H1 (cell line): Measurements from ENCODE around the gene ZNF830. TPM values are rescaled to one million over a fixed set of nuclear protein-coding genes. Genes with fewer than 3 reads are reported as not detected.
A peak's percentile ranks its signal among the peaks of the same experiment; 100 is the strongest.

Source experiments
- CTCF ChIA-PET: fragments of 300-600 bp; sonication (Branson Sonifier 250); formaldehyde crosslinking; loops from one replicate; lab custom pipeline; 2021; ENCODE audit not compliant: partially characterized antibody; lab: Charles Lee
- POLR2A ChIA-PET: fragments of 300-600 bp; sonication (Branson Sonifier 250); formaldehyde crosslinking; loops from one replicate; lab custom pipeline; 2021; ENCODE audit warnings: inconsistent platforms; ENCODE audit not compliant: partially characterized antibody; lab: Charles Lee
- DNase-seq, 2 experiments: peaks; one replicate each; pipeline versions ENCODE4 v3.0.0 to v3.0.0-alpha.2; 2010 to 2022; ENCODE audit warnings: low spot score in 2 of 2, low read depth in 1 of 2, mixed read lengths in 1 of 2
- FAIRE-seq: peaks from 2 replicates; lab custom pipeline; 2011; peaks lifted over from hg19 to GRCh38; lab: Jason Lieb, UNC
- H2AFZ ChIP-seq: 2 replicates; pipeline ENCODE4 v1.8.1; 2012; ENCODE audit warnings: low read length, inconsistent platforms
- H2AK5ac ChIP-seq: 2 replicates; pipeline ENCODE4 v1.6.1; 2013; ENCODE audit warnings: low read depth, low read length
- H2BK120ac ChIP-seq: replicated peaks from 2 replicates; pipeline ENCODE3; 2013; ENCODE audit warnings: low read depth, low read length, inconsistent platforms
- H2BK12ac ChIP-seq: 2 replicates; pipeline ENCODE4 v1.6.1; 2013; ENCODE audit warnings: low read depth, low read length
- H2BK15ac ChIP-seq: 2 replicates; pipeline ENCODE4 v1.6.1; 2013; ENCODE audit warnings: low read length
- H2BK20ac ChIP-seq: 2 replicates; pipeline ENCODE4 v1.6.1; 2013; ENCODE audit warnings: low read length
- H2BK5ac ChIP-seq: 2 replicates; pipeline ENCODE4 v1.6.1; 2013; ENCODE audit warnings: low read depth, low read length
- H3K14ac ChIP-seq: 2 replicates; pipeline ENCODE4 v1.6.1; 2013; ENCODE audit warnings: inconsistent platforms; ENCODE audit not compliant: insufficient read length
- H3K18ac ChIP-seq: 2 replicates; pipeline ENCODE4 v1.6.1; 2013; ENCODE audit warnings: low read length; ENCODE audit errors: extremely low read depth
- H3K23ac ChIP-seq: 2 replicates; pipeline ENCODE4 v1.6.1; 2013; ENCODE audit warnings: inconsistent platforms; ENCODE audit not compliant: insufficient read length
- H3K23me2 ChIP-seq: 2 replicates; pipeline ENCODE4 v1.6.1; 2013; ENCODE audit warnings: low read depth, low read length
- H3K27ac ChIP-seq: 2 replicates; pipeline ENCODE4 v1.6.1; 2011; ENCODE audit warnings: low read depth, low read length, inconsistent platforms
- H3K27me3 ChIP-seq, 4 experiments: replicated peaks in 1 of 4; 1 replicate in 1 of 4; 2 replicates in 3 of 4; pipeline versions ENCODE4 v1.6.1 to v1.8.1; 2011 to 2013; ENCODE audit warnings: low read length in 3 of 4, mild to moderate bottlenecking in 3 of 4, inconsistent platforms in 2 of 4, mixed read lengths in 2 of 4, moderate library complexity in 1 of 4; ENCODE audit not compliant: control insufficient read depth in 3 of 4, insufficient read depth in 3 of 4; ENCODE audit errors: extremely low read depth in 1 of 4
- H3K36me3 ChIP-seq, 4 experiments: 2 replicates each; pipeline versions ENCODE4 v1.6.1 to v1.8.1; 2011 to 2013; ENCODE audit warnings: mild to moderate bottlenecking in 4 of 4, low read length in 3 of 4, moderate library complexity in 2 of 4, control low read depth in 1 of 4, inconsistent platforms in 1 of 4; ENCODE audit not compliant: insufficient read depth in 4 of 4, control insufficient read depth in 2 of 4
- H3K4ac ChIP-seq: replicated peaks from 2 replicates; pipeline ENCODE3; 2013; ENCODE audit warnings: low read length, low read depth, mixed read lengths, inconsistent platforms; ENCODE audit not compliant: insufficient read length
- H3K4me1 ChIP-seq, 4 experiments: replicated peaks in 1 of 4; 1 replicate in 1 of 4; 2 replicates in 3 of 4; pipeline versions ENCODE4 v1.6.1 to v1.8.1; 2011 to 2013; ENCODE audit warnings: low read length in 3 of 4, inconsistent platforms in 2 of 4, mixed read lengths in 1 of 4; ENCODE audit not compliant: insufficient read depth in 4 of 4, control insufficient read depth in 3 of 4
- H3K4me2 ChIP-seq, 2 experiments: 2 replicates each; pipeline versions ENCODE4 v1.6.1 to v1.8.1; 2011 to 2013; ENCODE audit warnings: low read depth in 2 of 2, low read length in 2 of 2, control low read depth in 1 of 2, inconsistent platforms in 1 of 2, mild to moderate bottlenecking in 1 of 2; ENCODE audit not compliant: insufficient read depth in 1 of 2
- H3K4me3 ChIP-seq, 4 experiments: fragments of 200-600, 300-600 bp in 1 of 4; sonication (generic), shearing (Covaris generic), sonication (Bioruptor Twin) in 1 of 4; 2 replicates each; pipeline versions ENCODE4 v1.5.1 to v1.8.1; 2011 to 2016; ENCODE audit warnings: low read length in 4 of 4, low read depth in 3 of 4, control low read depth in 2 of 4, inconsistent platforms in 2 of 4, mild to moderate bottlenecking in 2 of 4, mixed read lengths in 1 of 4, moderate library complexity in 1 of 4; ENCODE audit not compliant: insufficient read depth in 2 of 4; ENCODE audit errors: extremely low read depth in 1 of 4
- H3K56ac ChIP-seq: replicated peaks from 2 replicates; pipeline ENCODE3; 2013; ENCODE audit warnings: low read depth, mild to moderate bottlenecking, mixed read lengths, low read length, inconsistent platforms; ENCODE audit not compliant: insufficient read length
- H3K79me1 ChIP-seq: 2 replicates; pipeline ENCODE4 v1.6.1; 2013; ENCODE audit warnings: low read depth, low read length, control low read depth
- H3K79me2 ChIP-seq, 2 experiments: 2 replicates each; pipeline versions ENCODE4 v1.6.1 to v1.8.1; 2012 to 2013; ENCODE audit warnings: low read length in 2 of 2, mild to moderate bottlenecking in 2 of 2, inconsistent platforms in 1 of 2; ENCODE audit not compliant: insufficient read depth in 2 of 2, control insufficient read depth in 1 of 2
- H3K9ac ChIP-seq, 4 experiments: replicated peaks in 1 of 4; 1 replicate in 1 of 4; 2 replicates in 3 of 4; pipeline versions ENCODE4 v1.6.1 to v1.8.1; 2011 to 2013; ENCODE audit warnings: low read depth in 3 of 4, low read length in 3 of 4, control low read depth in 2 of 4, mild to moderate bottlenecking in 2 of 4, moderate library complexity in 2 of 4, inconsistent platforms in 1 of 4; ENCODE audit errors: extremely low read depth in 1 of 4
- H3K9me3 ChIP-seq, 2 experiments: 2 replicates each; pipeline versions ENCODE4 v1.6.1 to v1.8.1; 2012 to 2013; ENCODE audit warnings: mild to moderate bottlenecking in 2 of 2, moderate library complexity in 2 of 2, control low read depth in 1 of 2, inconsistent platforms in 1 of 2, low read depth in 1 of 2, low read length in 1 of 2, mixed read lengths in 1 of 2; ENCODE audit not compliant: insufficient read depth in 2 of 2
- H4K20me1 ChIP-seq, 2 experiments: replicated peaks in 1 of 2; 2 replicates each; pipeline versions ENCODE3 to v1.8.1; 2011 to 2013; ENCODE audit warnings: inconsistent platforms in 2 of 2, low read length in 2 of 2, mild to moderate bottlenecking in 1 of 2; ENCODE audit not compliant: insufficient read depth in 2 of 2, control insufficient read depth in 1 of 2
- H4K5ac ChIP-seq: 2 replicates; pipeline ENCODE4 v1.6.1; 2013; ENCODE audit warnings: low read length, low read depth, mixed read lengths, inconsistent platforms; ENCODE audit not compliant: insufficient read length
- H4K8ac ChIP-seq: 2 replicates; pipeline ENCODE4 v1.8.0; 2013; ENCODE audit warnings: mild to moderate bottlenecking, moderate library complexity, low read length, inconsistent platforms; ENCODE audit not compliant: insufficient read depth; ENCODE audit errors: extremely low read depth
- H4K91ac ChIP-seq: replicated peaks from 2 replicates; pipeline ENCODE3; 2013; ENCODE audit warnings: low read length, mixed read lengths, inconsistent platforms; ENCODE audit not compliant: insufficient read length
- BACH1 ChIP-seq: IDR thresholded peaks from 2 replicates; pipeline ENCODE4 v1.6.1; 2012; ENCODE audit warnings: low read length, improper control_type of control experiment
- CTCF ChIP-seq, 3 experiments: IDR thresholded peaks; 1 replicate in 2 of 3; 2 replicates in 1 of 3; pipeline versions ENCODE4 v1.5.1 to v1.6.1; 2011; ENCODE audit warnings: low read length in 3 of 3, mild to moderate bottlenecking in 3 of 3, inconsistent platforms in 2 of 3, low read depth in 1 of 3, moderate library complexity in 1 of 3; ENCODE audit not compliant: insufficient read depth in 1 of 3; ENCODE audit errors: control extremely low read depth in 1 of 3
- HDAC6 ChIP-seq: IDR thresholded peaks from one replicate; pipeline ENCODE4 v1.7.1; 2012; ENCODE audit warnings: low read depth, mild to moderate bottlenecking, inconsistent platforms, low read length, moderate library complexity
- KDM1A ChIP-seq: fragments of 200-600, 300-600 bp; sonication (generic); IDR thresholded peaks from 2 replicates; pipeline ENCODE4 v1.7.1; 2016; ENCODE audit warnings: mild to moderate bottlenecking, low read length, borderline replicate concordance
- KDM4A ChIP-seq: IDR thresholded peaks from one replicate; pipeline ENCODE4 v1.7.1; 2012; ENCODE audit warnings: low read depth, mild to moderate bottlenecking, moderate library complexity, low read length, inconsistent platforms; ENCODE audit not compliant: severe bottlenecking
- POLR2AphosphoS5 ChIP-seq: IDR thresholded peaks from 2 replicates; pipeline ENCODE4 v1.6.1; 2011; ENCODE audit warnings: low read depth, low read length
- POU5F1 ChIP-seq: IDR thresholded peaks from 2 replicates; pipeline ENCODE4 v1.6.1; 2011; ENCODE audit warnings: low read depth, mild to moderate bottlenecking, low read length, moderate library complexity
- SIN3A ChIP-seq, 2 experiments: IDR thresholded peaks in 1 of 2; conservative IDR thresholded peaks in 1 of 2; 2 replicates each; pipeline ENCODE4 v1.6.1; 2011 to 2012; ENCODE audit warnings: low read length in 2 of 2, improper control_type of control experiment in 1 of 2, low read depth in 1 of 2, mild to moderate bottlenecking in 1 of 2
- WGBS, 2 experiments: shearing (Covaris generic) in 1 of 2; methylation state at CpG; one replicate each; pipeline versions ENCODE4 v1.1.6 to v1.1.7; 2013 to 2015; ENCODE audit warnings: low lambda C conversion rate in 2 of 2, mixed read lengths in 2 of 2, inconsistent platforms in 1 of 2, low coverage in 1 of 2, missing lambda C conversion rate in 1 of 2; ENCODE audit not compliant: insufficient replicate concordance in 2 of 2, insufficient coverage in 1 of 2, insufficient read length in 1 of 2; ENCODE audit errors: extremely low coverage in 1 of 2, missing lambda C conversion rate in 1 of 2; 5-methylcytosine and 5-hydroxymethylcytosine counted together
- polyA plus RNA-seq, 7 experiments: library from polyadenylated mRNA; depleted of rRNA in 3 of 7; stranded (reverse) in 5 of 7; unstranded in 2 of 7; fragments of >200 nt in 5 of 7; fragments of 200-250 nt in 2 of 7; gene quantifications; 1 replicate in 5 of 7; 2 replicates in 1 of 7; 4 replicates in 1 of 7; pipeline versions ENCODE4 v1.2.1 to v1.2.3, GENCODE V29; 2011 to 2013; ENCODE audit warnings: missing spikeins in 2 of 7, mixed read lengths in 2 of 7
- total RNA-seq: library from RNA; stranded (reverse); fragmentation: NEBNext Ultra II Directional; extraction: Animal tissue kit (Norgen Biotek cat#: 25700); gene quantifications from 2 replicates; pipeline ENCODE4 v1.2.1, GENCODE V29; 2021

Gene ZNF830
- total and polyA plus RNA-seq, 2 of the 8 experiments (the other 6 are each of a cell fraction or from before 2014, with no cell fraction given): 4.2 to 19.9 TPM

DNA sequence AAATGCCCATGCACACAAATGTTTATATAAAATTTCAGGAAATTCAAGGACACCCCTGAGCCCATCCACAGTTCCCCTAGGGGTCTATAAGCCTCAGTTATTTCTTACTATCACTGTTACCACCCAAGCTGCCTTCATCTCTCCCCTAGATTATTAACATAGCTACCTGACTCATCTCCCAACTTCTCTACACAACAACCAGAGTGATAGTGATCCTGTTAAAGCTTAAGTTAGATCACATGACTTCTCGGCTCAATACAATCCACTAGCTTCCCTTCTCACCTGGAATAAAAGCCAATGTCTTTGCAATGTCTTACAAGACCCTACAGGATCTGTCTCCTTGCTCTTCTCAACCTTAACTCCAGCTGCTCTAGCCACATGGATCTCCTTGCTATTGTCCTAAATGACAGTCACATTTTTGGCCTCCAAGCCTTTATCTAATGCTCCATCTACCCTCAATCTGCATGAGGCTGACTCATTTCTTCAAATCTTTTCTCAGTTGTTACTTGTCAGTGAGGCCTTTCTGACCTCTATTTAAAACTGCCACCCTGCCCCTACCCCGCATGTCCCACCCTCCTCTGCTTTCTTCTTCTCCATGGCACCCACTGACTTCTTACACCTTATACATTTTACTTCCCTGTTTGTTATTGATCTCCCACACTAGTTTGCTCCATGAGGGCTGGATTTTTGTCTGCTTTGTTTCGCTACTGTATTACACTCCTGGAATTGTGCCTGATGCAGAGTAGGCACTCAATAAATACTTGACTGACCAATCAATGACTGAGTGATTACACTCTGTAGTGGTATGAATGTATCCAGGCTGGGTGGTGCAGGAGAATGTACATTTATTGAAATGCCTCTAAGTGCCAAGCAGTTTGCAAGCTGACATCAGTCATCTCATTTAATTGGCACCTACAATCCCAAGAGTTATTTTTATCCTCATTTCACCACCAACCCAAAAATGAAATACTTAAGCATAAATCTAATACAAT is 13.8 kb downstream of the ZNF830 start:
- Histone ChIP-seq H3K56ac (no peak overlapping the region), H2AK5ac (no peak overlapping the region), H3K9me3 (no peaks in the 10 kb centered on the region), H2BK20ac (no peak overlapping the region), H3K4ac (no peak overlapping the region), H3K4me2 (no peak overlapping the region), H3K18ac (no peak overlapping the region), H2BK5ac (no peak overlapping the region), H3K23ac (no peak overlapping the region), H3K23me2 (no peaks in the 10 kb centered on the region; the same call in 1 of the 2 replicates), H3K27me3 (no peaks in the 10 kb centered on the region), H2BK120ac (no peak overlapping the region), H4K91ac (no peak overlapping the region), H3K79me1 (no peaks in the 10 kb centered on the region), H2AFZ (no peak overlapping the region), H3K4me1 (peaks cover 0 to 3% (median 0%) of the 10 kb centered on the region in 4 experiments; a peak in 1 of 7 replicates), H2BK15ac (no peak overlapping the region), H3K9ac (0 out of 7 replicates have a peak overlapping the region, but pooled peaks of 1 of the 4 experiments have one; percentile 7), H3K79me2 (no peaks in the 10 kb centered on the region), H3K4me3 (no peak overlapping the region), H4K8ac (no peak overlapping the region), H4K20me1 (no peaks in the 10 kb centered on the region), H3K27ac (no peak overlapping the region), H4K5ac (no peak overlapping the region), H3K36me3 (no peaks in the 10 kb centered on the region), H3K14ac (no peak overlapping the region), H2BK12ac (no peak overlapping the region)
- ChIA-PET CTCF (interaction anchor here (2.7 kb wide), 1 partner anchor 10 kb away, joined by 8 read pairs; no protein-coding TSS in a partner anchor), POLR2A (interaction anchor here (0.6 to 2.5 kb wide), 5 partner anchors 8 to 153 kb away, joined by 3 to 18 read pairs (median 6); partner anchors contain the start of genes CCT6B and ZNF830)
- 77% methylated on average over 3 of the region's 3 CpGs; no CpG with 5 or more reads in 1 of the 2 experiments for WGBS, 2 experiments
- peak in 1 of 2 experiments; percentile 6 for DNase-seq
- no peak for FAIRE-seq
- TF ChIP-seq CTCF (IDR thresholded peaks at IDR 0.05; ENCODE audit: control extremely low read depth in 1 of 3, insufficient read depth in 1 of 3, low read depth in 1 of 3, low read length in 3 of 3): no peak
- no peak for TF ChIP-seq POLR2AphosphoS5
- no peak for TF ChIP-seq BACH1
- no peak for TF ChIP-seq HDAC6
- no peak for TF ChIP-seq SIN3A (conservative IDR thresholded peaks at IDR 0.05 in 1 of 2, IDR thresholded peaks at IDR 0.05 in 1 of 2; ENCODE audit: low read depth in 1 of 2, low read length in 2 of 2)
- no peak for TF ChIP-seq POU5F1
- TF ChIP-seq KDM4A: no peak
- no peak for TF ChIP-seq KDM1A
